ENCODE data around the gene CHCHD10. TPM values are rescaled to one million over a fixed set of nuclear protein-coding genes. Genes with fewer than 3 reads are reported as not detected.
A peak's percentile ranks its signal among the peaks of the same experiment; 100 is the strongest.

The CHCHD10 gene
- total and polyA plus RNA-seq, 8 donors: 5.8 to 589 (median 126) TPM

GRCh38 chr22:23753385-23753784, 14.4 kb downstream of the CHCHD10 start:
- WGBS, 5 donors: 60 to 90% (median 79%) methylated on average over 2 of the region's 2 CpGs
- H3K4me1 ChIP-seq: peaks cover 9 to 22% (median 17%) of the 10 kb centered on the region in 4 donors
- intact Hi-C loops (cut with DNase I; ENCODE audit: low total_unique reads): no loop called here
- no peaks in the 10 kb centered on the region for H3K9me3 ChIP-seq
- no peaks in the 10 kb centered on the region for H3K27me3 ChIP-seq
- DNase-seq: no peak
- H3K27ac ChIP-seq: no peak overlapping the region
- TF ChIP-seq POLR2A (IDR thresholded peaks at IDR 0.05) (no peak), CTCF (IDR thresholded peaks at IDR 0.05) (no peak), POLR2AphosphoS5 (IDR thresholded peaks at IDR 0.05) (no peak), EP300 (IDR thresholded peaks at IDR 0.05) (no peak)
- no peaks in the 10 kb centered on the region for H3K36me3 ChIP-seq
- no peak overlapping the region for H3K4me3 ChIP-seq

GRCh38 chr22:23752750-23753149, 15.0 kb downstream of the CHCHD10 start:
- peaks cover 9 to 22% (median 17%) of the 10 kb centered on the region in 4 donors for H3K4me1 ChIP-seq
- no peaks in the 10 kb centered on the region for H3K27me3 ChIP-seq
- H3K27ac ChIP-seq: no peak overlapping the region
- 92 to 96% (median 93%) methylated on average over 13 to 16 of the region's 16 CpGs for WGBS, 5 donors
- TF ChIP-seq EP300 (IDR thresholded peaks at IDR 0.05): no peak
- TF ChIP-seq POLR2A (IDR thresholded peaks at IDR 0.05): no peak
- TF ChIP-seq POLR2AphosphoS5 (IDR thresholded peaks at IDR 0.05): no peak
- no peak for TF ChIP-seq CTCF (IDR thresholded peaks at IDR 0.05)
- DNase-seq: no peak
- H3K9me3 ChIP-seq: no peaks in the 10 kb centered on the region
- no peak overlapping the region for H3K4me3 ChIP-seq
- H3K36me3 ChIP-seq: no peaks in the 10 kb centered on the region
- intact Hi-C loops (cut with DNase I; ENCODE audit: low total_unique reads): no loop called here

- peak overlapping the region in 3 of 5 donors; percentile 89 to 96 (median 94) for H3K27ac ChIP-seq
- H3K36me3 ChIP-seq: no peaks in the 10 kb centered on the region
- peaks cover 9 to 22% (median 17%) of the 10 kb centered on the region in 4 donors for H3K4me1 ChIP-seq
- no peaks in the 10 kb centered on the region for H3K27me3 ChIP-seq
- intact Hi-C loops (cut with DNase I; ENCODE audit: low total_unique reads): no loop called here
- no peak for TF ChIP-seq CTCF (IDR thresholded peaks at IDR 0.05)
- peak overlapping the region in 2 of 4 donors; percentile 54 to 78 for H3K4me3 ChIP-seq
- DNase-seq: peak in 1 of 2 donors; percentile 44
- no peaks in the 10 kb centered on the region for H3K9me3 ChIP-seq
- WGBS, 5 donors: 82 to 93% (median 85%) methylated on average over 8 to 9 of the region's 9 CpGs
These were observed 15.6 kb downstream of the CHCHD10 start for GRCh38 chr22:23752090-23752691.

- Histone ChIP-seq H3K4me3 (peak overlapping the region; percentile 54 to 85 (median 69)), H3K4me1 (peaks cover 9 to 22% (median 17%) of the 10 kb centered on the region in 4 donors), H3K27ac (peak overlapping the region; percentile 89 to 96 (median 94)), H3K27me3 (no peaks in the 10 kb centered on the region), H3K36me3 (no peaks in the 10 kb centered on the region), H3K9me3 (no peaks in the 10 kb centered on the region)
- no peak for DNase-seq
- TF ChIP-seq POLR2A (IDR thresholded peaks at IDR 0.05) (no peak), CTCF (IDR thresholded peaks at IDR 0.05) (no peak), EP300 (IDR thresholded peaks at IDR 0.05) (no peak), POLR2AphosphoS5 (IDR thresholded peaks at IDR 0.05) (no peak)
- 17 to 28% (median 20%) methylated on average over 21 to 22 of the region's 22 CpGs for WGBS, 5 donors
- intact Hi-C loops (cut with DNase I; ENCODE audit: low total_unique reads): no loop called here
These were observed 16.3 kb downstream of the CHCHD10 start for GRCh38 chr22:23751441-23751996.
